ENCODE results near the gene FOXRED2. TPM values are rescaled to one million over a fixed set of nuclear protein-coding genes. Genes with fewer than 3 reads are reported as not detected.
"Not testable (repeated sequence)": the region's sequence is repeated elsewhere in the genome, so short reads cannot be mapped to it uniquely, and the experiment has no call there.

Gene FOXRED2
- total RNA-seq, 1 experiment from 2014 or later, result 26.7 TPM

DNA sequence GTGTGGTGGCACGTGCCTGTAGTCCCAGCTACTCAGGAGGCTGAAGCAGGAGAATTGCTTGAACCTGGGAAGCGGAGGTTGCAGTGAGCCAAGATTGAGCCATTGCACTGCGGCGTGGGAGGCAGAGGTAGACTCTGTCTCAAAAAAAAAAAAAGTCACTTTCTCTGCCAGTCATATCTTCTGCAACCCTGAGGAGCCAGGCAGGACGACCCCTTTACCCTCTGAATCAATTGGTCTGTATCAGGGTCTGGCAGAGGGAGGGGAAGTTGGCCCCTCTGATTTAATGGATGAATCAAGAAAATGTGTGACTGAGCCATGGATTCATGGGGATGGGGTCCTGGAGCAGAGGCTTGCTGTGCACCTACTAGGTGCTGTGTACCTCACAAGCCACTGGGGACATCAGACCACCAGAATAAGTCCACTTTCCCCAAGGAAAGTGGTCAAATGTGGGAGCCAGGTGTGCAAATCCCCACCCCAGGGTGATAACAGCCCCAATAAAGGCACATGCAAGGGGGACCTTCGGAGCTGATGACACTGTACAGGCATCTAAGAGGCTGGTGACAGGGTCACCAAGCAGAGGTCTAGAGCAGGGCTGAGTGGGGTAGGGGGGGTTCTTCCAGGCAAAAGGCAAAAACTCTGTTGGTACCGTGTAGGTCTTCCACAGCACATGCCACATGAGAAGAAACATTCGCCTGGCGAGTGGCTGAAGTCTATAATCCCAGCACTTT lies 54.4 kb downstream of the FOXRED2 start:
- no peak for DNase-seq (ENCODE audit: low read depth)

DNA sequence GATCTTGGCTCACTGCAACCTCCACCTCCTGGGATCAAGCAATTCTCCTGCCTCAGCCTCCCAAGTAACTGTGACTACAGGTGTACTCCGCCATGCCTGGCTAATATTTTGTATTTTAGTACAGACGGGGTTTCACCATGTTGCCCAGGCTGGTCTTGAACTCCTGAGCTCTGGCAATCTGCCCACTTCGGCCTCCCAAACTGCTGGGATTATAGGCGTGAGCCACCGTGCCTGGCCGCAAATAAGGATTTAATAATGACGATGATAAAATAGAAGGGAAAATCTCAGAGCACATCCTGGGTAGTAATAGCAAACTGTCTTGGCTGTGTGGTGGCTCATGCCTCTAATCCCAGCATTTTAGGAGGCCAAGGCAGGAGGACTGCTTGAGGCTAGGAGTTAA lies 55.9 kb downstream of the FOXRED2 start:
- not testable (repeated sequence) for DNase-seq (ENCODE audit: low read depth)

DNA sequence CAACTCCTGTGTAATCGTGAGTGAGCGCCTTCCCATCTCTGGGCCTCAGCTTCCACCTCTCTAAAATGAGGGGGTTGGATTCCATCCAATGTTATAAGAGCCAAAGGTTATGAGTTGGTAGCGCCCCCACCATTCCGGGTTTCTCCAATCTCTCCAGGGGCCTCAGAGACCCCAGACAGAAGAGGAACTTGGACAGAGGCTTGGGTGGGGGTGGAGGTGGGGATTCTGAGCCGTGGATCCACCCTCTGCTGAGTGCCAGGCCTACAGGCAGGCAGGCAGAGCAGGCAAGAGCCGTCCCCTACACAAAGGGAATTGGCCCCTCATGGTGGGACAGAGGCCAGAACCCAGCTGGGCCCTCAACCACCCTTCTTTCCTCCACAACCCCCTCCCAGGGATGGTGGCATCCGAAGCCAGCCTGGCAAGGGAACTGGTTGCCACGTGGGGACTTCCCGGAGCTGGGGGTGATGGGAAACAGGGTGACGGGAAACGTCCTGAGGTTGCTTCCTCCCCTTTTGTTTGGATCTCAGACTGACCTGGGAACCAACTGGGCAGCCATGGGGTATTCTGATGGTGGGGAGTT lies 57.2 kb downstream of the FOXRED2 start:
- DNase-seq (ENCODE audit: low read depth), result no peak

DNA sequence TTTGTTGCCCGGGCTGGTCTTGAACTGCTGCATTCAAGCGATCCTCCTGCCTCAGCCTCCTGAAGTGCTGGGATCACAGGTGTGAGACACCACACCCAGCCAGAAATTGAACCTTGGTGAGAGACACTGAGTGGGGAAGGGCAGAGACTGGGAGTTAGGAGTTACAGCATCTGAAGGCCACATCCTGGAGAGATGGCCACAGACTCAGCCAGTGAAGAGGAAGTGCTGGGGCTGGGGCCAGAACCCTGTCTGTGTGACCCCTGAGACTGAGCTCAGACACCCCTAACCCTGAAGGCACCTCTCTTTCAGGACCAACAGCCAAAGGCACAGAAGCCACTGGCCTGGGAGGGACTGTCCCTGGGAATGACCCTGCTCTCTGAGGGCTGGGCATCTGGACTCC lies 59.2 kb downstream of the FOXRED2 start:
- DNase-seq (ENCODE audit: low read depth), result no peak

DNA sequence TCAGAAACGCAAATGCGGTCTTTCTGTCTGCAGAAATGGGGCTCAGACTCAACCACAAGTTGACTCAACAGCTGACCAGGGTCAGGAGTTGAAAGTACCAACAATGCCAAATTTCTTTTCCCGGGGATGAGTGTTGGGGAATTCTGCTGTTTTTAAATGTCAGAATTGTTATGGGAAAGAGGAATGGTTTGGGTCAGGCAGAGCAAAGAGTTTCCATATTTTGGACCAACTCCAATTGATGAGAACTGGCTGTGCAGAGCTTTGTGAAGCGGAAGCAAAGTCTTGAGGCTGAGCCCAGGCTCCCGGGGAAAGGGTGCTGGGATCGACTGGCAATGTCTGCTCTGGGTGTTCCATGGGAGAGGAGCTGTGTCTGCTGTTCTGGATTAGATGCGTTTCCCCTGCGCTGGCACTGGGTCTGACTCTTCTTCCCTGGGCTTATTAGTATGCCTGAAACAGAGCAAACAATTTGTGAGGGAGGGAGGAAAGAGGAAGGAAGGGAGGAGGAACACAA lies 61.6 kb downstream of the FOXRED2 start:
- DNase-seq (ENCODE audit: low read depth), result peak; percentile 79

DNA sequence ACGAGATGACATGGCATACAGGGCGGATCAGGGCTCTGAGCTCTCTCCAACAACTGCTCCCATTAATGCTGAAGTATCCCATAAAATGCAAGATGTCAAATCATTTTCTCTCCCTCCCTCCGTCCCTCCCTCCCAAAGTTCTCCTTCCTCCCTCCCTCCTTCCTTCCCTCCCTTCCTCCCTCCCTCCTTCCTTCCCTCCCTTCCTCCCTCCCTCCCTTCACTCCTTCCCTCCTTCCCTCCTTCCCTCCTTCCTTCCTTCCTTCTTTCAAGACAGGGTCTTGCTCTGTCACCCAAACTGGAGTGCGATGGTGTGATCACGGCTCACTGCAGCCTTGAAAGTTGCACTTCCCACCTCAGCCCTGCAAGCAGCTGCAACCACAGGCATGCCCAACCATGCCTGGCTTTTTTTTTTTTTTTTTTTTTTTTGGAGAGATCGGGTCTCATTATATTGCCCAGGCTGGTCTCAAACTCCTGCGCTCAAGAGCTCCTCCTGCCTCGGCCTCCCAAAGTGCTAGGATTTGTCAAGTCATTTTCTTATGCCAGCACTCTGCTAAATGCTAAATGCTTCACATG lies 63.6 kb downstream of the FOXRED2 start:
- DNase-seq (ENCODE audit: low read depth), result no peak

DNA sequence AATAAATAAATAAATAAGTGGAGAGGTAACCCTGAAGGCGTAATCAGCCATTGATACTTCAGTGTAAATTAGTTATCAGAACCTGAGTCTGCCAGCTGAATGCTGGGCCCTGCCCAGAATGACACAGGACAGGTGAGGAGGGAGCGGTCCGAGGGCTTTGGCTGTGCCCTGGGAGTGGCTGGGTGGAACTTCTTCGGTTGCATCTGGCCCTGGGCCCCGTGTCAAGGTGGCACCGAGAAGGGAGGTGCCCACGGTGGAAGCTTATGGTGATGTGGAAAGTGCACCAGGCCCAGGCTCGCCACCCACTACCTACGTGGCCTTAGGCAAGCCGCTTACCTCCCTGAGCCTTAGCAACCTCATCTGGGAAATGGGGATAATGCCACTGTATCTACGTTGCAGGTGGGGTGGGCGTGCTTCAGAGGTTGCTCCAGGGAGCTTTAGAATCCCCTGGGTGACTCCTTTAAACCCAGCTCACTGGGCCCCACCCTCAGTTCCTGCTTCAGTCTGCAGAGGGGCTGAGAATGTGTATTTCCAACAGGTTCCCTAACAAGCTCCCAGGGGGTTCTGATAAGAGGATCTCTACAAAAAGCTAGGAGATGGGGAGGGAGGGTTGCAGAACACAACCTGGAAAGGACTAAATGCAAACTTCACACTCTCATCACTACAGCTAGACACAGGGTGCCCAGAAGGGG lies 64.2 kb downstream of the FOXRED2 start:
- no peak for DNase-seq (ENCODE audit: low read depth)

DNA sequence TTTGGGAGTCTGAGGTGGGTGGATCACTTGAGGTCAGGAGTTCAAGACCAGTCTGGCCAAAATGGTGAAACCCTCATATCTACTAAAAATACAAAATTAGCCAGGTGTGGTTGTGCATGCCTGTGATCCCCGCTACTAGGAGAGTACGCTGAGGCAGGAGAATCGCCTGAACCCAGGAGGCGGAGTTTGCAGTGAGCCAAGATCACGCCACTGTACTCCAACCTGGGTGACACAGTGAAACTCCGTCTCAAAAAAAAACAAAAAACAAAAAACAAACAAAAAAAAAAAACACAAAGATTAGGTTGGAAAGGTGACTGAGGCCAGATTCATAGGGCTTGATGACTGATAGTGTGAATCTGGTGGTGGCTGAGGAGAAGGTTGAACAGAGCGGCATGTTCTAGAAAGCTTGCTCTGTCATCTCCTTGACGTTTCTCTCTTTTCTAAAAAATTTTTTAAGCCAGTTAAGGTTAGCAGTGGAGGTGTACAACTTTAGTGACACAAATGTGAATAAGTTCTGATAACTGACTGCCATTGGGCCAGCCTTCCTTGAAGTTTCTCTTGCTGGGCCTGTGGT lies 66.3 kb downstream of the FOXRED2 start:
- no peak for DNase-seq (ENCODE audit: low read depth)

DNA sequence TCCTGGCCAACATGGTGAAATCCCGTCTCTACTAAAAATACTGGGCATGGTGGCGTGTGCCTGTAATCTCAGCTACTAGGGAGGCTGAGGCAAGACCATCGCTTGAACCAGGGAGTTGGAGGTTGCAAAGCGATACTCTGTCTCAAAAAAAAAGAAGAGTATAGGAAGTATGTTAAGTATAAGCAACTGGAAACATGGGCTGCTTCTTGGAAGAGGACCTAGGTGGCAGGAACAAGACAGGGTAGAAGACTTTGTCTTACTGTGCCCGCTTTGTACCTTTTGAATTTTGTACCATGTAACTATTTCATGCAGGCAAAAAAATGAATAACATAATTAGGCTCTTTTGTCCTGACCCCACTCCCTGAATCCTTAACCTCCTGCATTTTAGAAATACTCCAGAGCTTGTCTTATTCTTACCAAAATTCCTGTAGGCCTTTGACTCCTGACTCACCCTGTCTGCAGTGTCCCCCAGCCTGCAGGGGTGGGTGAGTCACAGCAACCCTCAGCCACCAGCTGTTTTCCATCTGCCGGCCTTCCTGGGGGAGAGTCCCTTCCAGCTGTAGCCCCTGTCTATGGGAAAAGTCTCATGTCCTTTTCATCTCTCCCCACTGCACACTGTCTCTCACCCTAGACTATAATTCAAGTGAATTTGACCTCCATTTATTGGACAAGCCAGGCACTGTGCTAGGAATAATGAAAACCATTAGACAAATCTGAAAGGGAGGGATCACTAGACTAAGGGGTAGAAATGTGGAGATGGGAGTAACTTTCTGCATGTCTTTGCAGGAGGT lies 67.2 kb downstream of the FOXRED2 start:
- DNase-seq (ENCODE audit: low read depth), result peak; percentile 92

Small RNAs within 50 kb of the gene (small RNA-seq; reads per million reads assigned to genes)
- not detected for gene RF00019

Other genes starting within 250 kb of the FOXRED2 start
- gene MYH9, start 119.1 kb downstream of the FOXRED2 start, total RNA-seq (2014; rRNA removed; shearing (Covaris generic)), result 277 and 308 TPM in 2 replicates
- 33.6 and 46.9 TPM in 2 replicates for gene TXN2, start 25.4 kb downstream of the FOXRED2 start, total RNA-seq (2014; rRNA removed; shearing (Covaris generic))
- 495 and 518 TPM in 2 replicates for gene EIF3D, start 22.1 kb upstream of the FOXRED2 start, total RNA-seq (2014; rRNA removed; shearing (Covaris generic))
- not detected in 2 replicates for gene CACNG2, start 196.7 kb upstream of the FOXRED2 start, total RNA-seq (2014; rRNA removed; shearing (Covaris generic))